Fibroblast of mammary gland (primary cell): Measurements from ENCODE around the gene CYBB.

Experiments used
- DNase-seq: peaks from one replicate; pipeline ENCODE4 v3.0.0-alpha.2; 2010; ENCODE audit warnings: low read depth
- H3K4me3 ChIP-seq: 2 replicates; pipeline ENCODE4 v1.5.1; 2011; ENCODE audit warnings: low read depth, mild to moderate bottlenecking, low read length, moderate library complexity; ENCODE audit not compliant: control insufficient read depth
- TF ChIP-seq, protein P1 (sequence below): conservative IDR thresholded peaks from 2 replicates; pipeline ENCODE4 v1.5.1; 2011; ENCODE audit warnings: low read depth, low read length, inconsistent platforms; ENCODE audit not compliant: control insufficient read depth, insufficient read depth

CYBB gene

DNA sequence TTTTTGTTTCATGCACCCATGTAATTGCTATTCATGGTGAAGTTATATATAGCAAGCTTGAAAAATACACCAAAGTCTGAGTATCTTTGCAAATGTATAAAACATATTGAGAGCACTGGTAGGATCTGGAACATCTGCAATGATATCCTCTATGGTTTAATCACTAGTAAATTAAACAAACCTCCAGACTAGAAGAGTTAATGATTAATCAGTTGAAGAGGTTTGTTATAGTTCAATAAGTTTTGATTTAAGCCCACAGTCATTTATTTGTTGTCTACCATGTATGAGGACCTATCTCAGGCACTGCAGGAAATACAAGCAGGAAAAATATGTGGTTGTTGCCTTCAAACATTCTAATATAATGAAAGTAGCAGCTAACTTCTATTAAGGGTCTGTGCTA, 16.5 kb downstream of the CYBB start:
- TF ChIP-seq, protein P1, sequence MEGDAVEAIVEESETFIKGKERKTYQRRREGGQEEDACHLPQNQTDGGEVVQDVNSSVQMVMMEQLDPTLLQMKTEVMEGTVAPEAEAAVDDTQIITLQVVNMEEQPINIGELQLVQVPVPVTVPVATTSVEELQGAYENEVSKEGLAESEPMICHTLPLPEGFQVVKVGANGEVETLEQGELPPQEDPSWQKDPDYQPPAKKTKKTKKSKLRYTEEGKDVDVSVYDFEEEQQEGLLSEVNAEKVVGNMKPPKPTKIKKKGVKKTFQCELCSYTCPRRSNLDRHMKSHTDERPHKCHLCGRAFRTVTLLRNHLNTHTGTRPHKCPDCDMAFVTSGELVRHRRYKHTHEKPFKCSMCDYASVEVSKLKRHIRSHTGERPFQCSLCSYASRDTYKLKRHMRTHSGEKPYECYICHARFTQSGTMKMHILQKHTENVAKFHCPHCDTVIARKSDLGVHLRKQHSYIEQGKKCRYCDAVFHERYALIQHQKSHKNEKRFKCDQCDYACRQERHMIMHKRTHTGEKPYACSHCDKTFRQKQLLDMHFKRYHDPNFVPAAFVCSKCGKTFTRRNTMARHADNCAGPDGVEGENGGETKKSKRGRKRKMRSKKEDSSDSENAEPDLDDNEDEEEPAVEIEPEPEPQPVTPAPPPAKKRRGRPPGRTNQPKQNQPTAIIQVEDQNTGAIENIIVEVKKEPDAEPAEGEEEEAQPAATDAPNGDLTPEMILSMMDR: no peak
- DNase-seq: no peak
- H3K4me3 ChIP-seq: no peak overlapping the region

DNA sequence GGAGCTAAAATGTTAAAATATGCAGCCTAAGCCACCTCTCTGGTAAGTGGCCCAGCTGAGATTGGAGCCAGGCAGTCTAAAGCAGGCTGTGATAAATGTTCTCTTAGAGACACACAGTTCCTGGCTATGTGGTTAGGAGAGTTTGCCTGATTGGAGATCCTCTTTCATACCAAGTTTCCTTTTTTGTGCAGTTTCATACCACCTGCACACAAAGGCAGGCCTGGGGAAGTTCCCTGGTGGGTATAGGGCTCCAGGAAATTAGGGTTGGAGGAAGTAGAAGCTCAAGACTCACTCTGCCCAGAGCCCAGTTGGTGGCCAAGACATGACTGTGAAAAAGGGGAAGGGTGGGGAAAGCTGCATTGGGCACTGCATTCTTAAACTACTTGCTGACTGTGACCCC, 16.9 kb downstream of the CYBB start:
- no peak for DNase-seq
- TF ChIP-seq, protein P1: no peak
- H3K4me3 ChIP-seq: no peak overlapping the region

- no peak overlapping the region for H3K4me3 ChIP-seq
- DNase-seq: no peak
- TF ChIP-seq, protein P1: no peak
These were observed 20.1 kb downstream of the CYBB start for GRCh38 chrX:37799936-37800335.

GRCh38 chrX:37800717-37801116, 20.9 kb downstream of the CYBB start:
- DNase-seq: no peak
- TF ChIP-seq, protein P1: no peak
- no peak overlapping the region for H3K4me3 ChIP-seq

DNA sequence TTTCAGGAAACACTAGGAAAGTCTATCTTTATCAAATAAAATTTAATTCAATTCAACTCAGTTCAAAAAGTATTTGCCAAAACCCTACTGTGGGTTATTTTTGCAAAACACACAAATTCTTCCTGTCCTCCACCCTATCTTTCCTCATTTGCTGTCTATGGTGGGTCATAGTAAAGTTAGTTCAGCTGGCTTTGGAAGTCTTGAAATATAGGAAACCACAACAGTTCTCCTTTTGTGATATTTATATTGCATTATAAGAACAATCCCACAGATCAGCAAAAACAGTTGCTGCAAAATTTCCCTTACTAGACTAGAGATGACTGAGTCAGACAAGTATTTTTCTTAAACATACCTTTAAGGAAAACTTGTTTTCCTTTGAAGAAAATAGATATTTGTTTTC, 22.2 kb downstream of the CYBB start:
- TF ChIP-seq, protein P1: no peak
- DNase-seq: no peak
- H3K4me3 ChIP-seq: no peak overlapping the region

DNA sequence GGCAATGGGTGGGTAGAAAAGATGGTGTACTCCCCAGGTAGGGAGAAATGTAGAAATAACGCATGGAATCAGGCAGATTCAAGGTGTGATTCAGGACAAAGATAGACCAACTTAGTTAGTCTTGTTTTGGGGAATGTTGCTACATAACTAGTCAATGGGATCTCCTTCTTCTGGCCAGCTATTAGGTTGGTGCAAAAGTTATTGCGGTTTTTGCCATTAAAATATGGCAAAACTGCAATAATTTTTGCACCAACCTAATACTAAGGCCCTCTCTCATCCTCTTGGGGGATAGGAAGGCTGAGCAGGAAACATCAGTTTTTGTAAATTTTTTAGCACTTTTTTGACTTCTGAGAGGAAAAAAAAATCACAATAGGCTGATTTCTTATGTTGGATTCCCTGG, 23.2 kb downstream of the CYBB start:
- H3K4me3 ChIP-seq: no peak overlapping the region
- no peak for DNase-seq
- TF ChIP-seq, protein P1: no peak

- no peak overlapping the region for H3K4me3 ChIP-seq
- TF ChIP-seq, protein P1: no peak
- DNase-seq: no peak
These were observed 30.1 kb downstream of the CYBB start for GRCh38 chrX:37809970-37810369.
